ENCODE data around the gene TMEM38B. TPM values are rescaled to one million over a fixed set of nuclear protein-coding genes. Genes with fewer than 3 reads are reported as not detected.

Gene TMEM38B
- total and polyA plus RNA-seq, 3 experiments from 2014 or later, result 16.1 to 19.2 (median 18.5) TPM

GRCh38 chr9:105662184-105663104, 31.9 kb upstream of the TMEM38B start, which contains the start of gene TAL2:
Gene TAL2, plus strand, starts transcription at chr9:105662457. Its CDS starts 40 bp downstream, at chr9:105662497.
- no peak for DNase-seq
- peaks cover 0 to 7% (median 0%) of the 10 kb centered on the region in 3 donors for H3K36me3 Mint-ChIP-seq
- no peaks in the 10 kb centered on the region for H3K9me3 Mint-ChIP-seq
- no peak within 1 kb of the TSS for H3K4me3 Mint-ChIP-seq
- H3K4me1 Mint-ChIP-seq, result no peaks in the 10 kb centered on the region
- H3K27me3 ChIP-seq (ENCODE audit: insufficient read depth, low read length, poor library complexity, severe bottlenecking), result peaks cover under 1% of the 10 kb centered on the region
- H3K9me3 ChIP-seq (ENCODE audit: low read length), result no peaks in the 10 kb centered on the region
- POLR2A ChIA-PET, result no interaction called here
- no peak within 1 kb of the TSS for H3K4me3 ChIP-seq (ENCODE audit: low read length)
- no peaks in the 10 kb centered on the region for H3K36me3 ChIP-seq (ENCODE audit: insufficient read depth, low read length)
- H3K27ac Mint-ChIP-seq, result no peak within 1 kb of the TSS
- no peak within 1 kb of the TSS for H3K27ac ChIP-seq (ENCODE audit: low read depth, low read length)
- CTCF ChIA-PET, result no interaction called here
- H3K27me3 Mint-ChIP-seq, result peaks cover 20 to 33% of the 10 kb centered on the region in 2 donors
- no peaks in the 10 kb centered on the region for H3K4me1 ChIP-seq (ENCODE audit: insufficient read depth, low read length)

GRCh38 chr9:105663914-105664313, 30.4 kb upstream of the TMEM38B start:
- Histone ChIP-seq H3K4me1 (ENCODE audit: insufficient read depth, low read length) (no peaks in the 10 kb centered on the region), H3K36me3 (ENCODE audit: insufficient read depth, low read length) (no peaks in the 10 kb centered on the region), H3K9me3 (ENCODE audit: low read length) (no peaks in the 10 kb centered on the region), H3K27me3 (ENCODE audit: insufficient read depth, low read length, poor library complexity, severe bottlenecking) (no peaks in the 10 kb centered on the region), H3K27ac (ENCODE audit: low read depth, low read length) (no peak overlapping the region), H3K4me3 (ENCODE audit: low read length) (no peak overlapping the region)
- H3K4me3 Mint-ChIP-seq, result no peak overlapping the region
- peaks cover 13 to 25% of the 10 kb centered on the region in 2 donors for H3K27me3 Mint-ChIP-seq
- H3K9me3 Mint-ChIP-seq, result no peaks in the 10 kb centered on the region
- H3K27ac Mint-ChIP-seq, result no peak overlapping the region
- peaks cover 0 to 3% (median 0%) of the 10 kb centered on the region in 3 donors for H3K36me3 Mint-ChIP-seq
- H3K4me1 Mint-ChIP-seq, result no peaks in the 10 kb centered on the region
- ChIA-PET CTCF (no interaction called here), POLR2A (no interaction called here)
- no peak for DNase-seq

GRCh38 chr9:105667867-105668266, 26.5 kb upstream of the TMEM38B start:
- no peaks in the 10 kb centered on the region for H3K9me3 Mint-ChIP-seq
- Histone ChIP-seq H3K27me3 (ENCODE audit: insufficient read depth, low read length, poor library complexity, severe bottlenecking) (no peaks in the 10 kb centered on the region), H3K4me3 (ENCODE audit: low read length) (no peak overlapping the region), H3K27ac (ENCODE audit: low read depth, low read length) (no peak overlapping the region), H3K9me3 (ENCODE audit: low read length) (no peaks in the 10 kb centered on the region), H3K4me1 (ENCODE audit: insufficient read depth, low read length) (no peaks in the 10 kb centered on the region), H3K36me3 (ENCODE audit: insufficient read depth, low read length) (no peaks in the 10 kb centered on the region)
- DNase-seq, result no peak
- H3K36me3 Mint-ChIP-seq, result no peaks in the 10 kb centered on the region
- no peaks in the 10 kb centered on the region for H3K4me1 Mint-ChIP-seq
- H3K27me3 Mint-ChIP-seq, result peaks cover 5 to 18% of the 10 kb centered on the region in 2 donors
- ChIA-PET CTCF (no interaction called here), POLR2A (no interaction called here)
- no peak overlapping the region for H3K4me3 Mint-ChIP-seq
- H3K27ac Mint-ChIP-seq, result no peak overlapping the region

GRCh38 chr9:105670315-105670714, 24.0 kb upstream of the TMEM38B start:
- Mint-ChIP-seq H3K27ac (no peak overlapping the region), H3K4me3 (no peak overlapping the region), H3K36me3 (no peaks in the 10 kb centered on the region), H3K27me3 (peaks cover 5 to 22% of the 10 kb centered on the region in 2 donors), H3K4me1 (no peaks in the 10 kb centered on the region), H3K9me3 (no peaks in the 10 kb centered on the region)
- DNase-seq, result no peak
- H3K4me3 ChIP-seq (ENCODE audit: low read length), result no peak overlapping the region
- H3K9me3 ChIP-seq (ENCODE audit: low read length), result no peaks in the 10 kb centered on the region
- CTCF ChIA-PET, result no interaction called here
- H3K27ac ChIP-seq (ENCODE audit: low read depth, low read length), result no peak overlapping the region
- H3K4me1 ChIP-seq (ENCODE audit: insufficient read depth, low read length), result no peaks in the 10 kb centered on the region
- no peaks in the 10 kb centered on the region for H3K36me3 ChIP-seq (ENCODE audit: insufficient read depth, low read length)
- H3K27me3 ChIP-seq (ENCODE audit: insufficient read depth, low read length, poor library complexity, severe bottlenecking), result no peaks in the 10 kb centered on the region
- POLR2A ChIA-PET, result no interaction called here

GRCh38 chr9:105670775-105671174, 23.6 kb upstream of the TMEM38B start:
- H3K36me3 ChIP-seq (ENCODE audit: insufficient read depth, low read length), result no peaks in the 10 kb centered on the region
- ChIA-PET POLR2A (no interaction called here), CTCF (no interaction called here)
- no peak for DNase-seq
- H3K9me3 ChIP-seq (ENCODE audit: low read length), result no peaks in the 10 kb centered on the region
- H3K27ac Mint-ChIP-seq, result no peak overlapping the region
- H3K9me3 Mint-ChIP-seq, result no peaks in the 10 kb centered on the region
- no peak overlapping the region for H3K4me3 Mint-ChIP-seq
- no peaks in the 10 kb centered on the region for H3K36me3 Mint-ChIP-seq
- H3K27me3 ChIP-seq (ENCODE audit: insufficient read depth, low read length, poor library complexity, severe bottlenecking), result no peaks in the 10 kb centered on the region
- peaks cover 5 to 22% of the 10 kb centered on the region in 2 donors for H3K27me3 Mint-ChIP-seq
- H3K4me1 ChIP-seq (ENCODE audit: insufficient read depth, low read length), result no peaks in the 10 kb centered on the region
- H3K4me3 ChIP-seq (ENCODE audit: low read length), result no peak overlapping the region
- H3K4me1 Mint-ChIP-seq, result no peaks in the 10 kb centered on the region
- no peak overlapping the region for H3K27ac ChIP-seq (ENCODE audit: low read depth, low read length)

GRCh38 chr9:105672711-105673234, 21.6 kb upstream of the TMEM38B start:
- Histone ChIP-seq H3K4me1 (ENCODE audit: insufficient read depth, low read length) (no peaks in the 10 kb centered on the region), H3K27me3 (ENCODE audit: insufficient read depth, low read length, poor library complexity, severe bottlenecking) (no peaks in the 10 kb centered on the region), H3K27ac (ENCODE audit: low read depth, low read length) (no peak overlapping the region), H3K9me3 (ENCODE audit: low read length) (no peaks in the 10 kb centered on the region), H3K36me3 (ENCODE audit: insufficient read depth, low read length) (no peaks in the 10 kb centered on the region), H3K4me3 (ENCODE audit: low read length) (no peak overlapping the region)
- no peaks in the 10 kb centered on the region for H3K36me3 Mint-ChIP-seq
- H3K4me1 Mint-ChIP-seq, result no peaks in the 10 kb centered on the region
- no peak overlapping the region for H3K27ac Mint-ChIP-seq
- H3K4me3 Mint-ChIP-seq, result no peak overlapping the region
- no peaks in the 10 kb centered on the region for H3K9me3 Mint-ChIP-seq
- CTCF ChIA-PET, result no interaction called here
- DNase-seq, result no peak
- H3K27me3 Mint-ChIP-seq, result peaks cover 2 to 13% of the 10 kb centered on the region in 2 donors
- POLR2A ChIA-PET, result no interaction called here

- no peaks in the 10 kb centered on the region for H3K27me3 ChIP-seq (ENCODE audit: insufficient read depth, low read length, poor library complexity, severe bottlenecking)
- no peaks in the 10 kb centered on the region for H3K9me3 ChIP-seq (ENCODE audit: low read length)
- ChIA-PET POLR2A (no interaction called here), CTCF (no interaction called here)
- H3K27ac Mint-ChIP-seq, result no peak overlapping the region
- no peaks in the 10 kb centered on the region for H3K36me3 ChIP-seq (ENCODE audit: insufficient read depth, low read length)
- H3K4me3 Mint-ChIP-seq, result no peak overlapping the region
- no peak overlapping the region for H3K4me3 ChIP-seq (ENCODE audit: low read length)
- no peaks in the 10 kb centered on the region for H3K4me1 Mint-ChIP-seq
- peaks cover 3 to 12% of the 10 kb centered on the region in 2 donors for H3K27me3 Mint-ChIP-seq
- H3K27ac ChIP-seq (ENCODE audit: low read depth, low read length), result no peak overlapping the region
- no peak for DNase-seq
- no peaks in the 10 kb centered on the region for H3K4me1 ChIP-seq (ENCODE audit: insufficient read depth, low read length)
- H3K9me3 Mint-ChIP-seq, result no peaks in the 10 kb centered on the region
- H3K36me3 Mint-ChIP-seq, result no peaks in the 10 kb centered on the region
Observed at GRCh38 chr9:105673850-105674387, 20.4 kb upstream of the TMEM38B start.

GRCh38 chr9:105676351-105676923, 17.9 kb upstream of the TMEM38B start:
- POLR2A ChIA-PET, result no interaction called here
- Mint-ChIP-seq H3K4me3 (no peak overlapping the region), H3K9me3 (no peaks in the 10 kb centered on the region), H3K4me1 (no peaks in the 10 kb centered on the region), H3K27ac (no peak overlapping the region), H3K27me3 (peaks cover 1 to 12% of the 10 kb centered on the region in 2 donors), H3K36me3 (no peaks in the 10 kb centered on the region)
- H3K36me3 ChIP-seq (ENCODE audit: insufficient read depth, low read length), result no peaks in the 10 kb centered on the region
- CTCF ChIA-PET, result no interaction called here
- H3K4me3 ChIP-seq (ENCODE audit: low read length), result no peak overlapping the region
- no peaks in the 10 kb centered on the region for H3K4me1 ChIP-seq (ENCODE audit: insufficient read depth, low read length)
- H3K27me3 ChIP-seq (ENCODE audit: insufficient read depth, low read length, poor library complexity, severe bottlenecking), result no peaks in the 10 kb centered on the region
- DNase-seq, result no peak
- H3K9me3 ChIP-seq (ENCODE audit: low read length), result no peaks in the 10 kb centered on the region
- no peak overlapping the region for H3K27ac ChIP-seq (ENCODE audit: low read depth, low read length)

All from CD8-positive, alpha-beta memory T cell (primary cell).